ENCODE measurements around the gene ANKH. TPM values are rescaled to one million over a fixed set of nuclear protein-coding genes. Genes with fewer than 3 reads are reported as not detected.
"Not testable (repeated sequence)": the region's sequence is repeated elsewhere in the genome, so short reads cannot be mapped to it uniquely, and the experiment has no call there.

Gene ANKH
- polyA plus RNA-seq, 3 donors: 8.3 to 14.8 (median 11.0) TPM

GRCh38 chr5:14801792-14802191 lies 69.8 kb downstream of the ANKH start:
- no peak for DNase-seq

GRCh38 chr5:14797385-14797784 lies 74.2 kb downstream of the ANKH start:
- not testable (repeated sequence) for DNase-seq

- DNase-seq: no peak
Measured at GRCh38 chr5:14794583-14795230, 76.9 kb downstream of the ANKH start.

DNA sequence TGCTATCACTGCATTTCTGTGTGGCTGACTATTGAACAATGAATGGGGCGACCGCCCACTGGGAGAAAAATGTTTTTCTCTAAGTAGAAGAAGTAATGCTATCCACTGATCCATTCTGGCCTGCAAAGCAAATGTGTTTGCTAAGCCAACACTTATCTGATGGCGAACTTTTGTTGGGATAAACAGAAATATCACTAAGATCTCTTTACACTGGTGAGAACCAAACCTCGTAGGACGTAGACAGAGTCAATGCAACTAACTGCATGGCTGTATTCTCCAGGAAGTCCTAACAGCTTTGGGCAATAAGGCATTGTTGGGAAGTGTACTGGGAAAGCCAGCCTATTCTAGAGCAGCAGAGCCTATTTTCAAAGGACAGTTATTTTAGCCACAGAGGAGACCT lies 77.7 kb downstream of the ANKH start:
- no peak for DNase-seq

DNA sequence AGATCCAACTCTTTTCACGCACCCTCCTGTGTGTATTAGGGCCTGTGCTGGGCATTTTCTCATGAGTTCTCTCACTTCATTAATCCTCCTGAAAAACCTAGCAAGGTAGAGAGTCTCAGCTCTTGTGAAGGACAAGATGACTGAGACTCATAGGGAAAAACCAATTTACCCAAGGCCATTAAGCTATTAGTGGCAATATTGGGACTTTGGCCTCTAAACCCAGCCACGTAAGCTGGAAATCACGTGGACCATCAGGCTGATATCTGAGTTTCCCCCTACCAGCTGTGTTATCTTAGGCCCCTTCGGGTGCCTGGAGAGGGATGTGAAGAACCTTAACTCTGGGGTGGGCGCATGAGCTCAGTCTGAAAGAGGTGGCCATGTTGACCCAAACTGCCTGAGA lies 80.7 kb downstream of the ANKH start:
- no peak for DNase-seq

DNA sequence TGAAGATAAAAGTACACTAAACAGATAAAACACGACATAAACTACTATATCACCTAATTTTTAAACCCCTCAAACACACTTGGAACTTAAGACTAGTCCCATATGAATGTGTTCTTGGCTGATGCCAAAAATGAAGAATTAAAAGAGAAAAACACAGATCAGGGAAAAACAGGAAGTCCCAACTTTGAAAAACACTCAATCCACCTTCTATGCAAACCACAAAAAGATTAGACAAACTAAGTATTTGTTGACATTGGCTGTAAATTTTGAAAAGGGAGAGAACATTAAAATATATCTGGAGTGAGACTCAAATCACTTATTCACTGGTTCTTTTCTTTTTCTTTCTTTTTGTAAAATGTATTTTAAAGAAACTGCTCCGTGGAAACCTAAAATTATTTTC lies 81.4 kb downstream of the ANKH start:
- no peak for DNase-seq

DNA sequence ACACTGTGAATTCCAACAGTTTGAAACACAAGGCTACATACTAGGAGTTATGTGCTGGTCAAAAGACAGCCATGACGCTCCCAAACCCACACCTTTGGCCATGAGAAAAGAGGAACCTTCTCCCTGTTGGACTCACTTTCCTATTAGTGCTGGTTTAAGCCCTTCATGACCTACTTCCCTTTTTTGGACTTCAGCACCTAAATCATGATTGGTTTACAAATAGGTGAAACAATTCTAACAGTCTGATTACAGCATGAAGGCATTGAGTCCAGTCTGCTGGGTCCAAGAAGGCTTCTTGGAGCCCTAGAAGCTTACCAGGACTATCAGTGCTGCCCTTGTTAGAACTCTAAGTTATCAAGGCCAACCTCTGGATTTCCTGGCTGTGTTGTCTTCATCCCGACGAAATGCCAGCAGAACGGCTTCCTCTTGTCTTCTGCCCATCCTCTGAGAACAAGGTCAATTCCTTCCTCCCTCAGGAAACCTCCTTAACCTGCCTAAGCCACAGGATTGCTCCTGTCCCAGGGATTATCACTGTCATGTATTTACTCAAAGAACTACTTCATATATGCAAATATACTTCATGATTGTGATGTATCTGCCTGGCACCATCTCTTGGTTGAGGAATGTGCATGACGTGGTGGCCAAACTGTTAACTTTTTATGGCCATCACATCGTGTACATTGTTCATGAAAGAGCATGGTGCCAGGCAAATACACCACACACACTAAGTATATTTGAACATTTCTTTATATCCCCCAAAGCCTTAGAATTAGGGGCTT lies 83.6 kb downstream of the ANKH start:
- DNase-seq: no peak

DNA sequence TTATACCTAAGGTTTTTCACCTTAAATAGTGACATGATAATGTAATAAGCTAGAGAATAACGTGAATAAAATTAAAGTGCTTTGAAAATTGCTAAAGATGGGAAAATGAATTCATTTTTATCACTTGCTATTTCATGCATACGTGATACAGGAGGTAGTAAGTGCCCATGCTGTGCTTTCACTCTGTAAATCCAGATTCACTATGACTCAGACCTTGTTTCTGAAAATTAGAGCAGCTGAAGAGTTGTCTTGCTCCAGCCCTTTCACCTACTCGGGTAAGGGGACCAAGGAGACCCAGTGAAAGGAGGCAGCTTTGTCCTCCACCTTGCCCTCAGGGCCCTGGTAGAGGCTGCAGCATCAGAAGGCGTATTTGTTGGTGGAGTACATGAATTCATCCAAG lies 87.9 kb downstream of the ANKH start:
- no peak for DNase-seq

- DNase-seq: no peak
Measured at GRCh38 chr5:14782591-14782990, 89.0 kb downstream of the ANKH start.

- peak; percentile 9 for DNase-seq
Measured at GRCh38 chr5:14781106-14781505, 90.5 kb downstream of the ANKH start.

DNA sequence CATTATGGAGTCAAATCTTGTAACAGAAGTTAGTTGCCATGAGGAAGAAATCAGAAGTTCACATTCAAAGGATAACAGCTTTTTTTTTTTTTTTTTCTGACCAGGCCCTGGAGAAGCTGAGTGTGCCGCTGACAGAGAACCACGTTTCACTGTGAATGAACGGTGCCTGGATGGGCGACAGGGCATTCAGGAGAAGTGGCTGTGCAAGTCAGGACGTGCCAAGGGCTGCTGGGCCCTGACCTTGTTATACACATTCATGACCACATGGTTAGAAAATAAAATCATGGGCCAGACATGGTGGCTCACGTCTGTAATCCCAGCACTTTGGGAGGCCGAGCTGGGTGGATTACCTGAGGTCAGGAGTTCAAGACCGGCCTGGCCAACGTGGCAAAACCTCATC lies 91.6 kb downstream of the ANKH start:
- DNase-seq: no peak

DNA sequence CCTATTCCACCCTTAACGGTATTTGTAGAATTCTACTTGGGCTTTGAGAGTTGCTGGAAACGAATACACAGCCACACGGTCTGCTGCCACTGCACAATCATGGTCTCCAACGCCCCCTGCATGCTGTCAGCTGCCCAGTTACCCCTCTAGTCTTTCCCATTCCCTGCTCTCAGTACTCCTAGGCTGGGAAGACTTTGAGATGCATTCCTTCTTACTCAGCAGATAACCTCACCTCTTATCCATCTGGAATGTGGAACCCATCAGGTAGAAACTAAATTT lies 92.8 kb downstream of the ANKH start:
- no peak for DNase-seq

DNA sequence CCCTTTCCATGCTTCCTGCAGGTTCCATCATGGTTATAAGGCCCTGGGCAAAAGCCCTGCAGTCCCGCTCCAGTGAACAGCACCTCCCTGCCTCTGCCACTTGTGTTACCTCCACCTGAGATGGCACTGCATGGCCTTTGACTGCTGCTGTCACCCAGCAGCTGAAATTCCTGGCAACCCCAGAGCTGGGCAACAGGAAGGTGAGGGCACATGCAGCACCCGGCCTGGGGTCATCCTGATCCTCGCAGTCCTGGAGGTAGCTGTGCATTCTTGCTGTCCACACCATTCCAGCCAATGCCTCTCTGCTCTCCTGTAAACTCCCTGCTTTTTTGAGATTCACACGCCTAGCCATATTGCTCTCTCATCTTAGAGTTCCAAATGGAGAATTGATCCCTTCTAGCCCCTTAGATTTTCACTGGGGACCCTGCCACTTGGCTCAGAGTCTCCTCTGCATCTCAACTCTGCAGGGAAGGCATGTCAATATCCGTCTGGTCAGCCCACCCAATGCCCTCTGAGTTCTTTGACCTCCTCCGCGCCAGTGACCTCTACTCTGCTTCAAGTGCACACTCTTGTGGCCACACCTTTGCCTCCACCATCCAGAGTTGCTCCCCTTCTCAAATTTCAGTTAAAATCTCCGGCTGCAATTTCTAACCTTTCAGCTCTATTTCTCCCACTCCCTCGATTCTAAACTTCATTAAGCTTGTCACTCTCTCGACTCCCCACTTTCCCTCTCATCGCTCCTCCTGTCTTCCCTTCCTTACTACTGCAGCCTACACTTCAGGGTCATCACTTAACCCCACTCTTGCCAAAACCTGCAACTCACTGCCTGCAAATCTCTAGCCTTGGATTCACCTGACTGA lies 93.4 kb downstream of the ANKH start:
- DNase-seq: no peak

- DNase-seq: no peak
Measured at GRCh38 chr5:14777187-14777586, 94.4 kb downstream of the ANKH start.

- DNase-seq: no peak
Measured at GRCh38 chr5:14776602-14777001, 95.0 kb downstream of the ANKH start.

GRCh38 chr5:14775857-14776256 lies 95.7 kb downstream of the ANKH start:
- no peak for DNase-seq

DNA sequence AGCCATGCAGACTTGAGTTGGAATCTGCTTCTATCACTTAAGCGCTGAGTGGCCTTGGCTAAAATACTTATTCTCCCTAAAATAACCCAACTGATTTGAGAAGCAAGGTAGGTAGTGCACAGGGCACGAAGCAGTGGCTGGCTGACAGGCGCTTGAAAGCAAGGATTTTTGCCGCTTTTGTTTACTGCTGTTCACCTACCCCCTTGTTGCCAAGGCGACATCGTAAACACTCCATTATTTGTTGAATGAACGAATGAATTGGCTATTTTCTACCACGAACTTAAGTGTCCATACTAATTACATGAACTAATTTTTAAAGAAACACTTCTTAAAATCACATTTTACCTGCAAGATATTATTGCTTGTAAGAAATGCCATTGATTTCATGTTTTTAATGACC lies 98.0 kb downstream of the ANKH start:
- DNase-seq: no peak

- no peak for DNase-seq
Measured at GRCh38 chr5:14771972-14772371, 99.6 kb downstream of the ANKH start.

DNA sequence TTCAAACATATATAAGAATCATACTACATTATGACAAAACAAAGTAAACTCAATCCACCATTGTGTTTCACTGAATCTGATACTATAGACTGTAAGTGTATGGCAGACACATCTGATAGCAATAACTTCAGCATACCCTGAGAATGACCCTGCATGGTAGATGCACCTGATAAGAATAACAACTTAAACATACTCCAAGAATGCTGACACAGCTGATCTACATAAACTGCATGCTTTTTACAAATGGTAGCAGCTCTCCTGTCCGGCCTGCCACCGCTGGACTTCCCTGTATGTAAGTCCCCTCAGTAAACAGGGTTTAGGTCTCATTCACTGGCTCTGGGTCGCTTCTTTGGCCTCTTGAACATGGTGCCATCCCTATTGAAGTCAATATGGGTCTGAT lies 100.4 kb downstream of the ANKH start:
- no peak for DNase-seq

DNA sequence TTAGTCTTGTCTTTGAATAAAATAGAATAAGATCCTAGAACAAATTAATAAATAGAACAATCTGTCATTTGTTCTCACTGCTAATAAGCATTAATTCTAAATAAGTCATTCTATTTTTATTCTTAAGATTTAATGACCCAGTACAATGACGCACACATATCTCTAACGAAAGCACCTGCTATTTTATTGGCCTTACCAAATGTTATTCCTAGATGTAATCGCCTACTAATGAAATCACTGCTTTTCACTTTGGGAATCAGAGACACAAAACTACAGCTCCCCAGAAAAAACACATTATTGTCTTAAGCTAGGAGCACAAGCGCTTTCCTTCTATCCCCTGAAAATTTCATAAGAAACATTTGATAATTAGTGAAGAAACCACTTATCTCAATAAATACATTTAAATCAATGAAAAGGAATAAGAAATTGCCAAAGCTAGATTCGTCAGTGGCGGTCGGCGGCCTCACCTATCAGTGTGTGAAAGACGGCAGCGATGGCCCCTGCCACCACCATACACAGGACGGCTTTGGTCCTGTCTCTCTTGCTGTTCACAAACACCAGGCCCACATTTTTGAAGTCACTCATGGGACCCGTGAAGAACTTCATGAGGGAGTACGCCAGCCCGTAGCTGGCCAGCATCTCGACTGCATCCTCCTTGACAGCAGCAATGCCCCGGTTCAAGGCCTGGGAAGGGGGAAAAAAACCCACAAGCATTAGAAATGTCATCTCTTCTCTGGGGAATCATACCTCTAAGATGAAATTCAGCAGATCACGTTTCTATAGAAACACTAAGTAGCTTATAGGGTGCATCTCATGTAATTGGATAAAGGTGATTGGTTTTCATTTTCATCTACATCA lies 102.8 kb downstream of the ANKH start:
- DNase-seq: no peak

DNA sequence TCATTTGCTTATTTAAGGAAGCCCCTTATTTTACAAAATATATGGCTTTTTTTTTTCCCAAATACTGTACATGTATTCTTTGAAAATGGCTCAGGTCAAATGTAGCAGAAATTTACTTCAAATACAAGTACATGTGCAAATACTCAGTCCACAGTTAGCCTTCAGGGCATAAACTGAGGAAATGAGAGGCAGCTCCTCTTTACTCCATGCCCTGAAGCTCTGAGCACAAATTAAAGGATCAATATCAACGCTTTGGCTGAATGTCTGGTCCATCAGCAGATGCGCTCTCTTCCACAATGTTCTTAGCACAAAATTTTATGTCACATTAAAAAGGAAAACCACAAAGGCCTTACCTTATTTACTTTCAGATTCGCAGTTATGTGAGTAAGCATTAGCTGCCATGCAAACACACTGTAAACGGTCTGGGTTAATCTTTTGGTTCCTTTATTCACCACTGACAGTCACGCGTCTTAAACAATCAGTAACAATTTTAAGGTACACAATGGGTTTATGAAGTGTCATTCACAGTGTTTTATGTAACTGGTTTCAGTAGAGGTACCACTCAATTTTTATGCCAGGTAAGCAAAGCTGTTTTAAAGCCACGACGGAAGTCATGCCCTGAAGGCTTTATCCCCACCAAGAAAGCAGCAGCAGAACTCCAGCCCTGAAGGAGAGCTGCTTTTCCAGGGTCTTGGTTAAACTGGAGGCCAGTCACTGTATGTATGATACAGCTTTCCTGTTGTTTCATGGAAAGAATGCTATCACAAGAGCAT lies 103.7 kb downstream of the ANKH start:
- DNase-seq: no peak

All from renal pelvis (tissue), 4 donors.